GM18499 (cell line): ENCODE data around the gene PAPPA2.

ENCODE experiments used
- ATAC-seq: cut with Tn5 transposase; IDR thresholded peaks from one replicate; pipeline ENCODE4 v1.9.1; 2021; ENCODE audit warnings: moderate number of reproducible peaks; ENCODE audit not compliant: insufficient read depth, unreplicated experiment

Gene PAPPA2

DNA sequence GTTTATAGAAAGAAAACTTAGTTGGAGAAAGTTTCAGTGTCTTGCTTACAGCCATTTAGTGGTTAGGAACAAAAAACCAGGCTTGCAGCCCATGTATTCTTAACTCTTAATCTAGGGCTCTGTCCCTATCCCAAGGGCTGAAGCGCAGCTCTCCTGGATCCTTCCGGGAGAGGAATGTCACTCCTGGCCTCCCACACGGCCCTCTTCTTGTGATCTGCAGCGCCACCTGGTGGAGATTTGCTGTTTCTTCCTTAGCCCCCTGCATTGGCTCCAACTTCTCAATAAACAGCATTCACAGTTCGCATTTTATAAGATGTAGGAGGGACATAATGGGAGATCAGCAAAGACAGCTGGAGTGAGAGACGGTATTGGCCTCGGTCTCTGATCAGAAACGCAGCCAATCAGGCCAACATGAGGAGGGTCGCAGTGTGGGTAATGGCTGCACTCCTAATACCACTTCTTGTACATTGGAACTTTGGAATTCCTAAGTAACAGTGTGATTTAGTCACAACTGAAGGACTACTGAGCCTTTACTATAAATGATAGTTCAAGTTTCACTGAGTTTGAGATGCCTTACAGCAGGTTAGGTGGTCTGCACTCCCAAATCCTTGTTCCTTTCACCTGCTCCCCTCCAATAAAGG is 418.1 kb downstream of the PAPPA2 start:
- no peak for ATAC-seq

GRCh38 chr1:176884286-176884685 is 421.3 kb downstream of the PAPPA2 start:
- ATAC-seq: no peak

- no peak for ATAC-seq
Measured at GRCh38 chr1:176884911-176885310, 421.9 kb downstream of the PAPPA2 start.

GRCh38 chr1:176885341-176885740 is 422.4 kb downstream of the PAPPA2 start:
- no peak for ATAC-seq

DNA sequence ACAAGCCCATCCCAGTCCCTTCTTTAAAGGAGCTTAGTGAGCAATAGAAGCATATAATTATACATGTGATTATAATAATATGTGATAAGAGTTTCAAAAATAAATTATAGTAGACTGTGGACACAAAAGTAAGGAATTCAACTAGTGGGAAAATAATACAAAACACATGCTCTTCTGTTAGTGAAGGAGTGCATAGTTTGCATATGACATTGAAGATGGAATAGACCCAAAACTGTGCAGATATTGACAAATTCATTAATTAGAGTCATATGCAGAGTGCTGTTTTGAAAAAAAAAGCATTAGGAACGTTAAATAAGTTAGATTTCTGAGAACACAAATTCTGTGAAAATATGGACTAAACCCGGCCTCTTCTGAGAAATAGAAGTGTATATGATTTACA is 422.8 kb downstream of the PAPPA2 start:
- no peak for ATAC-seq

DNA sequence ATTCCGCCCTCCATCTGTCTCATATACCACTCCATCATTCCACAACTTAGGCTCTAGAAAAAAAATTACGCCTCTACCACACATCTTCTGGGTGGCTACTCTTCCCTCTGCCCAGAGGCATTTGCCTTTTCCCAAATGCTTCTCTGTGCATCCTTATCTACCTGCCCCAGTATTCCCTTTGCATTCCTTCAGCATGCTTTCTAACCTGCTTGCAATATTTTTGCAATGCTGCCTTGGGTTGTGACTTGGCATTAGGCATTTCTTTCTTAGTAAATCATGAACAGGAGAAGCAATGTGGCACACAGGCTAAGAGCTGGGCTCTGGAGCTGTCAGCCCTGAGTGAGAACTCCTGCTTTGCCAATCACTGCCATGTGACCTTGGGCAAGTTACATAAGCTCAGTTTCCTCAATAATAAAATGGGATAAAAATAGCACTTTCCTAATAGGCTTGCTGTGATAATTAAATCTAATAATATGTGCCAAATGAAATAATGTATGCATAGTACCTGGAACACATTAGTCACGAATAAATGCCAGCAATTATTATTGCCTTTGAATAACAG is 425.6 kb downstream of the PAPPA2 start:
- ATAC-seq: no peak

- ATAC-seq: no peak
Measured at GRCh38 chr1:176893625-176894352, 430.8 kb downstream of the PAPPA2 start.

- no peak for ATAC-seq
Measured at GRCh38 chr1:176894450-176894849, 431.5 kb downstream of the PAPPA2 start.
